Endothelial cell of hepatic sinusoid (primary cell): ENCODE results near the gene CHCHD6.

Experiments
- in situ Hi-C: cut with HindIII; loops from 2 replicates; pipeline ENCODE4 v1.10.0; 2017; ENCODE audit warnings: low sequenced_read_pairs

Gene CHCHD6

GRCh38 chr3:126964950-126965349 is 260.9 kb downstream of the CHCHD6 start:
- in situ Hi-C loops: no loop called here

DNA sequence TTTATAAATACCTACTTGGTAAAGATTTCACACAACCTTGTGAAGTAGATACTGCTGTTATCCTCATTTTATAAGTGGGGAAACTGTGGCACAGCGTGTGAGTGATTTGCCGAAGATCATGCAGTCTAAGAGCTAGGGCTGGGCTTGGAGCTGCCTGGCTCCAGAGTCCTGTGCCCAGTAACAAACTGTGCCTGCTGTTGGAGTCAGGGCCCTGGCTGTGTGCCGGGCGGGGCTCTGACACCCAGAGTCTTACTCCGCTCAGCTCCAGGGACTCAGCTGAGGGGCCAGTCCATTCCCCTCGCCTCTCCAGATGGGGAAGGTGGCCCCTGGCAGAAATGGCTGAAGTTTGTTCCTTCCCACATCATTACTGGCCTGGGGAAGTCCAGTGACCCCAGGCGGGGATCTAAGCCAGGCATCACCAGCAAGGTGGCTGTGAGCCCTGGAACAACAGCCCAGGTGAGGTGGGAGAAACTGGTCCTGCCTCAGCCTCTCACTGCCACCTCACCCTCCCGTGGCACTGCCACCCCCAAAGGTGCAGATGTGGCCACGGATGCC is 261.6 kb downstream of the CHCHD6 start:
- in situ Hi-C loops: no loop called here

DNA sequence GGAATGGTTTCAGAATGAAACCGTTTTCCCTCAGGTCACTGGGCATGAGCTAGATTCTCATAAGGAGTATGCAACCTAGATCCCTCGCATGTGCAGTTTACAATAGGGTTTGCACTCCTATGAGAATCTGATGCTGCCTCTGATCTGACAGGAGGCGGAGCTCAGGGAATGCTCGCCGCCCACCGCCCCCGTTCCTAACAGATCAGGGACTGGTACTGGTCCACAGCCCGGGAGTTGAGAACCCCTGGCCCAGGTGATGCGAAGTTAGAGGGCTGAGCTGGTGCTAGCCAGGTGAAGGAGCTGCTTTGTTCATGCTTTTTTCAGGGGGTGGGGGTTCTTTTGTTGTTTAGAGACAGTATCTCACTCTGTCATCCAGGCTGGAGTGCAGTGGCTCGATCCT is 263.3 kb downstream of the CHCHD6 start:
- in situ Hi-C loops: no loop called here

DNA sequence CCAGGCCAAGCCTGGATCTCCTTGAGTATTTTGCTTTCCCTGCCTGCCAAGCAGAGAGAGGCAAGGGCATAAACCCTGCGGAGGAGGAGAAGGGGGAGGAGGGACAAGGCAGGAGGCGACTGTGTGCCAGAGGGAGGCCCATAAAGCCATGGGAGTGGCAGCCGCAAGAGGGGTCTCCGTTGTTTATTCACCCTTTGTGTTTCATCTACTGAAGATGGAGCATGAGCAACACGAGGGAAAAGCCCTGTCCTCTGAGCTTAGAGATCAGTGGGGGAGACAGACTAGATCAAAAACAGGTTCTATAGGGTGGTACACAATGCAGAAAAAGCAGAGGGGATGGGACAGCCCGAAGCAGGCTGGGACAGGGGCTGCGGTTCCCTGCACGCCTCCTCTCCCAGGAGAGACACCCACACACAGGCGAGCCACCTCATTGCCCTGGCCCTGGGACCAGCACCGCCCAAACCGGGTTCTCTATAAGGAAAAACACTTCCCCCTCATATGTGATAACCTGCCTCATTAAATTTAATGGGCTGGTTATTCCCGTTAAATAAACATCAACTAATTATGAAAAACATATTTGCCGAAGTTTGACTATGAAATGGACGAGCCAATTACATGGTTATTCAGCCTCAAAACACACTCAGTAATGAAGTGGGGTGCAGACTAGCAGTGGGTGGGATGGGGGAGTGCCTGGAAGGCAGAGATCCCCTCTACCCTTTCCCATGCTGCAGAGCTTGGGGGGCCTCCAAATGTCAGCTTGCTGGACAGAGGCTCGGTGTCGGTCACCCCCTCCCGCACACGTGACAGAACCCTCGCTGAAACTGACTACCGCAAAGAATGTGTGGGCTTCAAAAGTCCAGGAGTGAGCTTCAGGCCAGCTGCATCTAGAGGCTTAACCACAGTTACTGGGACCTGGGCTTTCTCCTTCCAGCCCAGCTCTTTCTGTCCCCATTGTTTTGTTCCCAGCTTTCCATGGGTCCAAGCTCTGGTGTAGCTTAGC is 264.7 kb downstream of the CHCHD6 start:
- in situ Hi-C loops: no loop called here

DNA sequence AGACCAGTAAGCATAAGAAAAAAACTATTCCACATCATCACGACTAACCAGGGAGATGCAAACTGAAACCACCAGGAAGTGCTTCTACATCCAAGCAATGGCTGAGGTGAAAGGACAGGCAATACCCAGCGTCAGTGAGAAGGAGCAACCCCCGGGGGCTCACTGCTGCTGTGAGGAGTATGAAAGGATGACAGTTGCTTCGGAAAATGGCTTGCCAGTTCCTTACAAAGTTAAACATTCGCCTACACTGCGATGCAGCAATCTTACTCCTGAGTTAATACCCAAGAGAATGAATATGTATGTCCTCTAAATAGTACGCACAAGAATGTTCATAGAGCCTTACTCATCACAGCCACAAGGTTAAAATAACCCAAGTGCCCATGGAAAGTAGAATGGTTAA is 265.5 kb downstream of the CHCHD6 start:
- in situ Hi-C loops: no loop called here

DNA sequence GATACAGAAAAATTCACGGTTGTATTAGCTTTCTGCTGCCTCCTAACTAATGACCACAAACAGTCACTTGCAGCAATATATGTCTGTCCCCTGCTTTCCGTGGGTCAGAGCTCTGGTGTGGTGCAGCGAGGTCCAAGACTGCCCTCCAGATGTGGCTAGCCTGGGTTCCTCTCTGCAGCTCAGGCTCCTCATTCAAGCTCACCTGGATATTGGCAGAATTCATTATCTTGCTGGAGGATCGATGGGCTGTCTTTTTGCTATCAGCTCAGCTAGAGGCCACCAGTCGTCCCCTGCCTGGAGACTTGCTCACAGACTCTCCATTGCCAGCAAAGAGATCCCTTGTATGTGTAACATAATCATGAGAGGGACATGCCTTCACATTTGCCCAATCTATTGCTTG is 266.1 kb downstream of the CHCHD6 start:
- in situ Hi-C loops: no loop called here

DNA sequence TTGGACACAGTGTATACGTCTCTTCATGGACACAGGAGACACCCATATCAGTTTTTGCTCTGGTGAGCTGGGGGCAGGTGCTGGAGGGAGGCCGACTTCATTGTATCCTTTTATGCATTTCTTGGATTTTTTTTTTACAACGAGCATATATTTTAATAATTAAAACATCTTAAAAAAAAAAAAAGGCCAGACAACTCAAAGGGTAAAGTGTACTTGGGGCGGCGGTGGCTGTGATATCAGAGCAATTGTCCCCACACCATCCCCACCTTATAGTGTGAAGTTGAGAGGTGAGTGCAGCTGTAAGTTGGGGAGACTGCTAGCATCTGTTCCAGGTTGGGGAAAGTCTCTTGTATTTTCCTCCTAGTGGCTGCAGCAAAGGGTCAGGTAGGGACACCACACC is 266.9 kb downstream of the CHCHD6 start:
- in situ Hi-C loops: no loop called here

- in situ Hi-C loops: no loop called here
Measured at GRCh38 chr3:126971891-126972351, 267.9 kb downstream of the CHCHD6 start.

- in situ Hi-C loops: no loop called here
Measured at GRCh38 chr3:126972866-126973265, 268.8 kb downstream of the CHCHD6 start.

- in situ Hi-C loops: no loop called here
Measured at GRCh38 chr3:126973814-126974213, 269.8 kb downstream of the CHCHD6 start.

- in situ Hi-C loops: loop anchor here (5.0 kb wide), 1 partner anchor 272 kb away; the partner anchor contains the start of gene CHCHD6
Measured at GRCh38 chr3:126974756-126975155, 270.7 kb downstream of the CHCHD6 start.

DNA sequence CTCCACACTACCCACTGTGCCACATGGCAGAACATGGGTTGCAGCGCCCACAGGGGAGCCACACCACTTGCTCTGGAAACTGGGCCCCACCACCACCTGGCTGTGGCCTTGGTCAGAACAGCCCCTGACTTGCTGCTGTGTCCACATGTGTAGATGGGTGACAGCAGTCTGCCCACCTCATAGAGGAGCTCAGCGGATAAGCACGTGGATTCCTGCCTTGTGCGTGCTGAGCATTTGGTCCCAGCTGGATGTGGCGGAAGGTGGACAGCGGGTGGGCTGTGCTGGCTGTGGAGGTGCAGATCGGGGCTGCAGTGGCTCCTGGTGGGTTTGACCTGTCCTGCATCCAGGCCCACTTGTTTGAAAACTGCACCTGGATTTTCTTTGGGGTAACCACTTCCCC is 272.9 kb downstream of the CHCHD6 start:
- in situ Hi-C loops: loop anchor here (5.0 kb wide), 1 partner anchor 275 kb away; the partner anchor contains the start of gene CHCHD6

DNA sequence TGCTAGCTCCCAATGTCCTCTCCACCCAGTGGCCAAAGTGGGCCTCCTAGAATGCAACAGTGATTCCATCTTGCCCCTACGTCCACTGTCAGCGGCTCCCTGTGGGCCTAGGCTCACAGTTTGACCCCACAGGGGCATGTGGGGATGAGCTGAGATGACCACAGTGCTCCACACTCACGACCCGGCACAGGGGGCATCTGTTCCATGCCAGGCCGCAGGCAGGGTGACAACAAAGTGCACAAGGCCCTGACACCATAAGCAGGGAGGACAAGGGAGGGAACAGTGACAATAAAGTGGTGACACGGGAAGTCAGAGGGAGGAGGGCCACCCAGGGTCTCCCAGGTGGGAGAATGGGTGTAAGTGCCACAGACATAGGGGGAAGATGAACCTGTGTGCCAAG is 273.8 kb downstream of the CHCHD6 start:
- in situ Hi-C loops: loop anchor here (5.0 kb wide), 1 partner anchor 276 kb away; the partner anchor contains the start of gene CHCHD6

DNA sequence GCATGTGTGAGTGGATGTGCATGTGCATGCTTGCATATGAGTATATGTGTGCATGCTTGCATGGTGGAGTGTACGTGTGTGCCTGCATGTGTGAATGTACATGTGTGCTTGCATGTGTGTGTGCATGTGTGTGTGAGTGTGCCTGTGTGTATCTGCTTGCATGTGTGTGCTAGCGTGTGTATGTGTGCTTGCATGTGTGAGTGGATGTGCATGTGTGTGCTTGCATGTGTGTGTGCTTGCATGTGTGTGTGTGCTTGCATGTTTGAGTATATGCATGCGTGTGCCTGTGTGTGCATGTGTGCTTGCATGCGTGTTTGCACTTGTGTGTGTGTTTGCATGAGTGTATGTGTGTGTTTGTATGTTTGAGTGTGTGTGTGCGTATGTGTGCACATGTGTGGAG is 274.3 kb downstream of the CHCHD6 start:
- in situ Hi-C loops: loop anchor here (5.0 kb wide), 1 partner anchor 276 kb away; the partner anchor contains the start of gene CHCHD6

GRCh38 chr3:126979046-126979628 is 275.1 kb downstream of the CHCHD6 start:
- in situ Hi-C loops: loop anchor here (5.0 kb wide), 1 partner anchor 277 kb away; the partner anchor contains the start of gene CHCHD6

- in situ Hi-C loops: no loop called here
Measured at GRCh38 chr3:126980266-126980811, 276.3 kb downstream of the CHCHD6 start.

DNA sequence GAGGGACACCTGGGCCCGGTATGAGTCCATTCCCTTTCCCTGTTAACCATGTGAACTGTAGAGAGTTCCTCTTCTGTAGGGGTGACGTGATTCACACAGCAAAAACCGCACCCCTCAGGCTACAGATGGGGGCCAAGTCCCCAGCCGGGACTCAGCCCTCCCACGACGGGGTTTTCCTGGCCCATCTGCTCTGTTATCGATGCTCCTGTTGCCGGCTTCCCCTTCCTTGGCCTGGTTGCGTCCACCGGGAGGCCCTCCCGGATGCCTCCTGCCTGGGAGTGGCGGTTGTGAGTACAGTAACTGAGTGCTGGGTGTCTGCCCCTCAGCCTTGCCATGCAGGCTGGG is 278.1 kb downstream of the CHCHD6 start:
- in situ Hi-C loops: no loop called here

DNA sequence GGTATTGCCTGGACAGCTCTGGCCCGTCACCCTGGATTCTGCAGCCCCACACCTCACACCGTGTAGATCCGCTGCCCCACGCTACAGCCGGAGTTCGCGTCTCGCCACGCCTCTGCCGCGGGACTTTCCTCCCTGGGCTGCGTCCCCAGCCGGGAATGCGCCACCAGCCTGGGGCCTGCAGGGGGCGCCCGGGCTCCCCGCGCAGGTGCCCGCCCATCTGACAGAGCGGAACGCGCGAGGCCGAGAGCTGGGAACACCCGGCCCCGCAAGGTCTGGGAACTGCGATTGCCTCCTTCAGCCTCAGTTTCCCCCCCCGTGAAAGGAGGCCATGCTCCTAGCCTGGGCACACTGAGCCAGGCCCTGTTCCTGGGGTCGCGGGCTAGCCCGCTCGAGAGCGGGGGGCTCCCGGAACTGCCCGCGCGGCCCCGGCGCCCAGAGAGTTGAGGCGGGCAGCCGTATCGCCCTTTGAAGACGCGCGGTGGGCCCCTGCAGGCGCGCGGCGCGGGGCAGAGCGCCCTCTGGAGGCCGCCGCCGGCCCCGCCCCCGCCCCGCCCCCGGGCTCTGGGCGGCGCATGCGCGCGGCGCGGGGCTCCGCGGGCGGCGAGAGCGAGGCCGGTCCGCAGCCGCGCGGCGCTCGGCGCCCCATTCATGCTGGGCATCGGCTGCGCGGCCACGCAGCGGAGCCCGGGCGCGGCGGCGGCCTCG is 278.6 kb downstream of the CHCHD6 start, which contains the start of gene PLXNA1:
Gene PLXNA1, plus strand, starts transcription at position 645 of the 705 bp plus-strand sequence. CDS start 5,479 bp downstream, outside the sequence.
- in situ Hi-C loops: no loop called here

DNA sequence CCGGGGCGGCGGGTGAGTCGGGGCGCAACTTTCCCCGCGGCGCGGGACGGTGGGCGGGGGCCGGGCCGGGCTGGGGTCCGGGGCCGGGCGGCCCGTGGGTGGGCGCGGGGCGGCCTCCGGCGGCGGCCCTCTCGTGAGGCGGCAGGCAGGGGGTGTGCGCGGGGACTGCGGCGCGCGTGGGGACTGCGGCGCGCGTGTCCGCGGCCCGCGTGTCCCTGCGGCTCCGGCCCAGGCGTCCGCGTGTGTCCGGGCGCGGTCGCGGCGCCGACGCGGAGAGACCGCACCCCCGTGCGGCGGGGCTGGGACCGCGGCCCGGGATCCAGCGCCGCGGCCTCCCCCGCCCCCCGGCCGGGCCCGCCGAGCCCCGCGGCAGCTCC is 279.2 kb downstream of the CHCHD6 start:
- in situ Hi-C loops: no loop called here

DNA sequence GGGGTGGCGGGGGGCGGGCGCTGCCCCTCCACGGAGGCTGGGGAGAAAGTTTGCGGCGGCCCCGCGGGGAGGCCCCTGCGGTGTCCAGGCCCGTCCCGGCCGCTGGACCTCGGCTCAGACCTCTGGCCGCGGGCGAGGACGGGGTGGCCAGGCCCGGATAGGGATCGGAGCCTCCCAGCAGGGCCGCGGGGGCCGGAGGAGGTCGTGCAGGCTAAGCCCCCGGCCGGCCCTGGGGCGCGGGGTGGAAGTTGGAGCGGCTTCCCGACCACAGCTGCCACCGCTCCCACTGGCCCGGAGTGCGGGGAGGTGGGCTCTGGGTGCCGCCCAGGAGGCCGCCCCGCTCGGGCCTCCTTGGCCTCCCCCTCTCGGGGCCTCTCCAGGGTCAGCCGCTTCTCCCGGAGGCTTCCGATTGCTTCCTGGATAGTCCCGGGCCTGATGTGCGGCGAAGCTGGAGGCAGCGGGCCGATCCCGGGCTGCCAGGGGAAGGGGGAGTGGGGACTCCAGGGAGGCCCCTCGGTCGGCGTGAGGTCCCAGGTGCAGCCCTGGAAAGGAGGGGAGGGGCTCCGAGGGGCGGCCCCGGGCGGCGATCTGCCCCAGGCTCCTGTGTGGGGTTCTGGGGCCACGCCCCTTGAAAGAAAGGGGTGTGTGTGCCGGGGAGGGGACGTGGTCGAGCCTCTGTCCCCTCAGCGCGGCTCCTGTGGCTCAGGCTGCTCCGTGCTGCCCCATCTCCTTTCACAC is 279.8 kb downstream of the CHCHD6 start:
- in situ Hi-C loops: no loop called here
